Measurements from ENCODE around the gene MAGEB2.
"Not testable (repeated sequence)": the region's sequence is repeated elsewhere in the genome, so short reads cannot be mapped to it uniquely, and the experiment has no call there.

- not testable (repeated sequence) for TF ChIP-seq EZH2 (IDR thresholded peaks at IDR 0.05; ENCODE audit: borderline replicate concordance, low read length); CTCF (IDR thresholded peaks at IDR 0.05; ENCODE audit: low read length)
These were observed 21.5 kb upstream of the MAGEB2 start for GRCh38 chrX:30193910-30194309.
